GM12891 (cell line): Measurements from ENCODE around the gene MICU1.
"Not testable (repeated sequence)": the region's sequence is repeated elsewhere in the genome, so short reads cannot be mapped to it uniquely, and the experiment has no call there.

ENCODE experiments used
- DNase-seq: peaks from one replicate; pipeline ENCODE4 v3.0.0; 2011; ENCODE audit warnings: low spot score; ENCODE audit not compliant: insufficient read length
- FAIRE-seq: peaks from 2 replicates; lab custom pipeline; 2011; peaks lifted over from hg19 to GRCh38; lab: Jason Lieb, UNC
- PAX5 ChIP-seq: IDR thresholded peaks from 2 replicates; pipeline ENCODE4 v1.6.1; 2011; ENCODE audit warnings: low read length, moderate library complexity, mild to moderate bottlenecking; ENCODE audit not compliant: insufficient read depth, severe bottlenecking
- POLR2A ChIP-seq: IDR thresholded peaks from 2 replicates; pipeline ENCODE4 v1.6.1; 2011; ENCODE audit warnings: low read depth, low read length, control low read depth
- POLR2AphosphoS5 ChIP-seq: IDR thresholded peaks from 2 replicates; pipeline ENCODE4 v1.6.1; 2011; ENCODE audit warnings: low read depth, low read length, control low read depth
- POU2F2 ChIP-seq: IDR thresholded peaks from 2 replicates; pipeline ENCODE4 v1.6.1; 2011; ENCODE audit warnings: low read depth, mild to moderate bottlenecking, control low read depth, low read length, moderate library complexity
- SPI1 ChIP-seq: IDR thresholded peaks from 2 replicates; pipeline ENCODE4 v1.6.1; 2011; ENCODE audit warnings: low read depth, low read length, control low read depth
- TAF1 ChIP-seq: IDR thresholded peaks from 2 replicates; pipeline ENCODE4 v1.6.1; 2011; ENCODE audit warnings: low read depth, low read length, control low read depth

Gene MICU1

DNA sequence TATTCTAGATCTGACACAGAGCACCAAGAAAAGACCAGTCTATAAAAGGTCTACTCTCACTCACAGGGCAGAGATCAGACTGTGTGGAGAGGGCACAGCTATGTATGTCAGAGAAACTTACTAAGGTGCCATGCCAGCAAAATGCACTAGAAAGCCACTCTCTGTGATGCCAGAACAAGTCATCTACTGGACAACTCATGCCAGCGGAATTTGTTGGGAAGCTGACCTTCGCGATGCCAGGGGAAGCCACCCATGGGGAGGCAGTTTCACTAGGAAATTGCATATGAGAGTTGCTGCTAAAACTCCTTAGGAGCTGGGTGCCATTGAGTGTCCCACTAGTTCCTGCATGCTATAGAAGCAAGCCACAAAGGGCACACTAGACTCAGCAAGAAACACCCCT lies 58.5 kb downstream of the MICU1 start:
- TF ChIP-seq TAF1 (no peak), POU2F2 (no peak), POLR2A (no peak), SPI1 (no peak), POLR2AphosphoS5 (no peak), PAX5 (no peak)
- peak; percentile 45 for FAIRE-seq
- DNase-seq = no peak

GRCh38 chr10:72564596-72564995 lies 61.3 kb downstream of the MICU1 start:
- DNase-seq = no peak
- TF ChIP-seq POLR2AphosphoS5 (no peak), SPI1 (no peak), TAF1 (no peak), PAX5 (no peak), POU2F2 (no peak), POLR2A (no peak)
- no peak for FAIRE-seq

DNA sequence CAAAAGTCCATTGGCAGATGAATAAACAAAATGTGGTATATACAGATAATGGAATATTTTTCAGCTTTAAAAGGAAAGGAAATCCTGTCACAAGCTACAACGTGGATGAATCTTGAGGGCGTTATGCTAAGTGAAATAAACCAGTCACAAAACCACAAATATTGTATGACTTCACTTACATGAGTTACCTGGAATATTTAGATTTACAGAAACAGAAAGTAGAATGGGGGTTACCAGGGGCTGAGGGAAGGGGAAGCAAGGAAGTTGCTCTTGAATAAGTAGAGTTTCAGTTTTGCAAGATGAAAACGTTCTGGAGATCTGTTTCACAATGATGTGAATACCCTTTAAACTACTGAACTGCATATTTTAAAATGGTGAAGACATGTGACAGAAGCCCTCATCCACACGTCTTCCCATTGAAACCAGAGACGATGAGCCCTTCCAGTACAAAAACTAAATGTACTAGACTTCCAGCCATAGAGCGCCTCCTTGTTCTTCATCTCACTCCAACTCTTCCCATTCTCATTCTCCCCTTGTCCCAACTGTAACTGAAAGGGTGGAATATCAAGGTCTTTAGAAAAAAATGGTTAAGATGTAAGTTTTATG lies 62.4 kb downstream of the MICU1 start:
- FAIRE-seq (peak; percentile 80), DNase-seq (no peak)
- no peak for TF ChIP-seq POLR2A
- peak; percentile 63 for TF ChIP-seq SPI1

- TF ChIP-seq PAX5 = no peak
- peak; percentile 86 for TF ChIP-seq SPI1
- DNase-seq (peak; percentile 8), FAIRE-seq (peak; percentile 66)
Observed at GRCh38 chr10:72561745-72562166, 64.1 kb downstream of the MICU1 start.

GRCh38 chr10:72557362-72557761 lies 68.5 kb downstream of the MICU1 start:
- TF ChIP-seq POLR2A = no peak
- TF ChIP-seq POLR2AphosphoS5 = no peak

DNA sequence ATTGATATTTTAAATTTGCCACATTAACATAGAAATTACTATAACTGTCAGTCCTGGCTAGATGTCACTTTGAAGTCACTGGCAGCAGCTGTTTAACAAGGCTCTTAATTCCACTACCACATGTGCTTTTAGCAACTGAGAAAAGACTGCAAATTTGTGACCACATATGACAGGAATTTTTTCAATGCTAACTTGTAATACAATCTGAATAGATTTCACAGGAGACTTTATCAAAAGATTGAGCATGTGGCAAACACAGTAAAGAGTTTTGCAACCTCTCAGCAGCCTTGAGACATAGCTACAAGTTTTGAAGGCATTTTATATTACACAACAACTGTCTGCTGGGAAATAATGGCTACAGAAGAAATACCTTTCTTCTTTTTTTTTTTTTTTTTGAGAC lies 73.0 kb downstream of the MICU1 start:
- no peak for DNase-seq
- TF ChIP-seq POLR2A = no peak
- no peak for TF ChIP-seq TAF1
- no peak for TF ChIP-seq POU2F2
- no peak for TF ChIP-seq PAX5
- TF ChIP-seq POLR2AphosphoS5 = no peak
- no peak for TF ChIP-seq SPI1
- FAIRE-seq = no peak

More at GRCh38 chr10:72557362-72557761, 68.5 kb downstream of the MICU1 start:
- DNase-seq (no peak), FAIRE-seq (no peak)

DNA sequence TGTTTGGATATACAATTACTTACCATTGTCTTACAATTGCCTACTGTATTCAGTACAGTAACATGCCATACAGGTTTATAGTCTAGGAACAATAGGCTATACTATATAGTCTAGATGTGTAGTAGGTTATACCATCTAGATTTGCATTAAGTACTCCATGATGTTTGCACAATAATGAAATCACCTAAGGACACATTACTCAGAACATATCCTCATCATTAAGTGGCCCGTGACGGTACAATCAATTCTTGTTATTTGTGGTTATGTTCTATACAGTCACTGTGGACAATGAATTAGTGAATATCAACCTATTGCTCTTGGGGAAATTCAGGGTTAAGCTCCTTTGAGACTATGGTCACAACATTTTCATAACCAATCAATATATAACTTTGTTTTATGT lies 75.6 kb downstream of the MICU1 start:
- TF ChIP-seq POLR2AphosphoS5 (no peak), SPI1 (no peak)
- DNase-seq = no peak

DNA sequence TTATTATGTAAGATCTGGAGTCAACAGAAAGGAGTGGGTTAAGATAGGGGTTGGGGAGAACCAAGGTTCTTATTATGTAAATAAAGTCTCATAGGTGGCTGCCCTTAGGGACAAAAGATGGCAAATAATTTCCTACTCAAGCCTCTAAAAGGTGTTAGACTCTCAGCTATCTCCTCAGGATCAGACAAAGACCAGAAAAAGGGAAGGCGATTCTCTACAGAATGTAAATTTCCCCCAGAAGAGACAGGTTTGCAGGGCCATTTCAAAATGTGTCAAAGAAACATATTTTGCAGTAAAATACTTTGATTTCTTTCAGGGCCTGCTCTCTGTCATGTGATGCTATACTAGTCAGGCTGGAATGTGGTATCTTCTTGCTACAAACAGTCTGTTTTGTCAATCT lies 80.3 kb downstream of the MICU1 start:
- no peak for FAIRE-seq
- DNase-seq = no peak
- no peak for TF ChIP-seq TAF1
- TF ChIP-seq POLR2AphosphoS5 = no peak

More for the DNA sequence above, 75.6 kb downstream of the MICU1 start:
- FAIRE-seq = no peak

DNA sequence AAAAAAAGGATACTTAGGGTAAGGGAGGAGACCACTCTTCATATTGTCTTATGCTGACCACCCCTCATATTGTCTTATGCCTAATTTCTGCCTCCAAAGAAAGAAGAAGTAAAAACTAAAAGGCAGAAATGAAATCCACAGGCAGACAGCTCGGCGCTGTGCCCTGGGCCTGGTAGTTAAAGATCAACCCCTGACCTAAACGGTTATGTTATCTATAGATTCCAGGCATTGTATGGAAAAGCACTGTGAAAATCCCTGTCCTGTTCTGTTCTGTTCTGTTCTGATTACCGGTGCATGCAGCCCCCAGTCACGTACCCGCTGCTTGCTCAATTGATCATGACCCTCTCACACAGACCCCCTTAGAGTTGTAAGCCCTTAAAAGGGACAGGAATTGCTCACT lies 82.0 kb downstream of the MICU1 start:
- not testable (repeated sequence) for DNase-seq, FAIRE-seq

- FAIRE-seq (peak; percentile 16), DNase-seq (no peak)
- TF ChIP-seq POU2F2 = no peak
- TF ChIP-seq POLR2AphosphoS5 = no peak
- TF ChIP-seq TAF1 = no peak
- no peak for TF ChIP-seq SPI1
- no peak for TF ChIP-seq POLR2A
- TF ChIP-seq PAX5 = no peak
Observed at GRCh38 chr10:72542396-72542815, 83.5 kb downstream of the MICU1 start.

DNA sequence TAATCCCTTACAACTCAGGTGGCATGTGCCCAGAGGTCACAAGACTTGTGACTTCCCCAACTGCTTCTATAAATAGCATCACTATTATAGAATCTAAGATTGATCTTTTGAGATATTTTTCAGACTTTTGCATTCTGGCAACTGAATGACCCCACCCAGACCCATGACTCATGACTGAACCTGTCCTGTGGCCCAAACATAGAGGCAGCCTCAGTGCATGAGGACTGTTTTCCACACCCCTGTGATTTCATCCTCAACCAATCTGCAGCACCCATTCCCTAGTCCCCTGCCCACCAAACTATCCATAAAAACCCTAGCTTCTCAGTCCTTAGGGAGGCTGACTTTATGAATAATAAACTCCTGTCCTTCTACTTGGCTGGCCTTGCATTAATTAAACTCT lies 84.5 kb downstream of the MICU1 start:
- no peak for FAIRE-seq

DNA sequence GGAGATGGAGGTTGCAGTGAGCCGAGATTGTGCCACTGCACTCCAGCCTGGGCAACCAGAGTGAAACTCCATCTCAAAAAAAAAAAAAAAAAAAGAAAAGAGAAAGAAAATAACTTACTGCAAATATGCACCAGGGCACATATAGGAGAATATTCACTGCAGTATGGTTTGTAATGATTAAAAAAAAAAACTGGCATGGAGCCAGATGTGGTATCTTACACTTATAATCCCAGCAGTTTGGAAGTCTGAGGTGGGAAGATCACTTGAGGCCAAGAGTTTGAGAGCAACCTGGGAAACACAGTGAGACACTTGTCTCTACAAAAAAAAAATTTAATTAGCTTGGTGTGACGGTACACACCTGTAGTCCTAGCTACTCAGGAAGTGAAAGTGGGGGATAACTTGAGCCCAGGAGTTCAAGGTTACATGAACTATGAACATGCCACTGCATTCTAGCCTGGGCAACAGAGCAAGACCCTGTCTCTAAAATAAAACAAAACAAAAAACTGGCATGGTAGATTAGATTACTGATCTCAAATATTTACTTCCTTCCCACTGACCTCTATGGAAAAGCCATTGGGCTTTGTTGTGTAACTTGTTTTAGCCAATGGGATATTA lies 85.6 kb downstream of the MICU1 start:
- DNase-seq (no peak), FAIRE-seq (no peak)
- no peak for TF ChIP-seq POLR2A
- TF ChIP-seq SPI1 = no peak
- TF ChIP-seq POU2F2 = no peak
- TF ChIP-seq POLR2AphosphoS5 = no peak
- no peak for TF ChIP-seq TAF1
- no peak for TF ChIP-seq PAX5

More for the DNA sequence above, 84.5 kb downstream of the MICU1 start:
- DNase-seq = no peak
- TF ChIP-seq PAX5 (no peak), POU2F2 (no peak)
